GM21390 (cell line): Measurements from ENCODE around the gene LUC7L3.

Experiments
- ATAC-seq: cut with Tn5 transposase; IDR thresholded peaks from one replicate; pipeline ENCODE4 v1.9.1; 2021; ENCODE audit not compliant: unreplicated experiment

LUC7L3 gene

GRCh38 chr17:50749245-50749644 lies 29.8 kb downstream of the LUC7L3 start:
- ATAC-seq, result no peak

GRCh38 chr17:50754521-50754920 lies 35.1 kb downstream of the LUC7L3 start:
- ATAC-seq, result no peak

GRCh38 chr17:50758524-50758923 lies 39.1 kb downstream of the LUC7L3 start:
- no peak for ATAC-seq

- no peak for ATAC-seq
Measured at GRCh38 chr17:50758989-50759544, 39.7 kb downstream of the LUC7L3 start.

GRCh38 chr17:50762177-50762576 lies 42.8 kb downstream of the LUC7L3 start:
- ATAC-seq, result no peak

GRCh38 chr17:50763716-50764475 lies 44.5 kb downstream of the LUC7L3 start:
- ATAC-seq, result no peak

- ATAC-seq, result no peak
Measured at GRCh38 chr17:50764734-50765149, 45.3 kb downstream of the LUC7L3 start.

- no peak for ATAC-seq
Measured at GRCh38 chr17:50765454-50766221, 46.2 kb downstream of the LUC7L3 start.

- ATAC-seq, result no peak
Measured at GRCh38 chr17:50766222-50767023, 47.0 kb downstream of the LUC7L3 start.

GRCh38 chr17:50767030-50767429 lies 47.6 kb downstream of the LUC7L3 start:
- ATAC-seq, result no peak

GRCh38 chr17:50767446-50767845 lies 48.0 kb downstream of the LUC7L3 start, which contains the start of gene ANKRD40CL:
Gene ANKRD40CL, minus strand, starts transcription at chr17:50767518. Its CDS starts 605 bp downstream, at chr17:50766913.
- no peak for ATAC-seq

GRCh38 chr17:50768346-50768761 lies 49.0 kb downstream of the LUC7L3 start:
- no peak for ATAC-seq

- no peak for ATAC-seq
Measured at GRCh38 chr17:50769884-50770283, 50.5 kb downstream of the LUC7L3 start.

- ATAC-seq, result no peak
Measured at GRCh38 chr17:50770346-50770745, 50.9 kb downstream of the LUC7L3 start.

GRCh38 chr17:50771991-50772785 lies 52.8 kb downstream of the LUC7L3 start:
- ATAC-seq, result no peak

- no peak for ATAC-seq
Measured at GRCh38 chr17:50774225-50774803, 54.9 kb downstream of the LUC7L3 start.

- no peak for ATAC-seq
Measured at GRCh38 chr17:50775926-50776325, 56.5 kb downstream of the LUC7L3 start.

GRCh38 chr17:50778471-50778870 lies 59.1 kb downstream of the LUC7L3 start:
- no peak for ATAC-seq

- ATAC-seq, result no peak
Measured at GRCh38 chr17:50778988-50779387, 59.6 kb downstream of the LUC7L3 start.
